Activated T-cell treated with anti-CD3 and anti-CD28 coated beads, Interleukin-2, amount 50 U/mL, for 24 hours (primary cell): ENCODE results near the gene MALL.
"Not testable (repeated sequence)": the region's sequence is repeated elsewhere in the genome, so short reads cannot be mapped to it uniquely, and the experiment has no call there.

Source experiments
- DNase-seq: peaks from one replicate; pipeline ENCODE4 v3.0.0-alpha.2; 2020
- H3K27ac Mint-ChIP-seq: 2 replicates; pipeline ENCODE4 v1.8.0; 2020; ENCODE audit warnings: mild to moderate bottlenecking, mixed read lengths
- H3K27me3 Mint-ChIP-seq: 2 replicates; pipeline ENCODE4 v1.8.0; 2020; ENCODE audit warnings: mixed read lengths
- H3K36me3 Mint-ChIP-seq: 2 replicates; pipeline ENCODE4 v1.8.0; 2020; ENCODE audit warnings: low read depth, mixed read lengths
- H3K4me1 Mint-ChIP-seq: 2 replicates; pipeline ENCODE4 v1.8.0; 2020; ENCODE audit warnings: low read depth, mixed read lengths
- H3K4me3 Mint-ChIP-seq: 2 replicates; pipeline ENCODE4 v1.8.0; 2020; ENCODE audit warnings: mild to moderate bottlenecking, moderate library complexity, mixed read lengths
- H3K9me3 Mint-ChIP-seq: 2 replicates; pipeline ENCODE4 v1.8.0; 2020; ENCODE audit warnings: mixed read lengths

The MALL gene

GRCh38 chr2:110126906-110127305, 11.3 kb upstream of the MALL start:
- Mint-ChIP-seq H3K4me3 (no peak overlapping the region), H3K4me1 (peaks cover 13% of the 10 kb centered on the region), H3K27ac (no peak overlapping the region), H3K27me3 (peaks cover under 1% of the 10 kb centered on the region), H3K9me3 (no peaks in the 10 kb centered on the region), H3K36me3 (no peaks in the 10 kb centered on the region)
- DNase-seq: no peak

- Mint-ChIP-seq H3K9me3 (no peaks in the 10 kb centered on the region), H3K27me3 (peaks cover 2% of the 10 kb centered on the region), H3K27ac (no peak overlapping the region), H3K4me1 (peaks cover 9% of the 10 kb centered on the region), H3K36me3 (no peaks in the 10 kb centered on the region), H3K4me3 (no peak overlapping the region)
- no peak for DNase-seq
Measured at GRCh38 chr2:110126086-110126773, 10.6 kb upstream of the MALL start.

GRCh38 chr2:110124939-110125691, 9.5 kb upstream of the MALL start:
- Mint-ChIP-seq H3K36me3 (no peaks in the 10 kb centered on the region), H3K27ac (no peak overlapping the region)
- no peak for DNase-seq

GRCh38 chr2:110124038-110124825, 8.6 kb upstream of the MALL start:
- H3K36me3 Mint-ChIP-seq: no peaks in the 10 kb centered on the region
- no peaks in the 10 kb centered on the region for H3K9me3 Mint-ChIP-seq
- no peak overlapping the region for H3K4me3 Mint-ChIP-seq
- DNase-seq: no peak
- H3K27ac Mint-ChIP-seq: no peak overlapping the region
- peaks cover 22% of the 10 kb centered on the region for H3K27me3 Mint-ChIP-seq
- H3K4me1 Mint-ChIP-seq: peaks cover 7% of the 10 kb centered on the region

More at GRCh38 chr2:110124939-110125691, 9.5 kb upstream of the MALL start:
- Mint-ChIP-seq H3K4me1 (peaks cover 7% of the 10 kb centered on the region), H3K27me3 (peaks cover 13% of the 10 kb centered on the region), H3K4me3 (no peak overlapping the region), H3K9me3 (no peaks in the 10 kb centered on the region)

GRCh38 chr2:110121592-110121991, 6.0 kb upstream of the MALL start:
- no peak overlapping the region for H3K27ac Mint-ChIP-seq
- no peak for DNase-seq
- peaks cover 48% of the 10 kb centered on the region for H3K27me3 Mint-ChIP-seq
- no peaks in the 10 kb centered on the region for H3K9me3 Mint-ChIP-seq
- peaks cover 7% of the 10 kb centered on the region for H3K4me1 Mint-ChIP-seq
- no peaks in the 10 kb centered on the region for H3K36me3 Mint-ChIP-seq
- H3K4me3 Mint-ChIP-seq: no peak overlapping the region

- no peak overlapping the region for H3K4me3 Mint-ChIP-seq
- H3K27me3 Mint-ChIP-seq: peaks cover 54% of the 10 kb centered on the region
- peaks cover 4% of the 10 kb centered on the region for H3K4me1 Mint-ChIP-seq
- no peaks in the 10 kb centered on the region for H3K36me3 Mint-ChIP-seq
- no peak overlapping the region for H3K27ac Mint-ChIP-seq
- H3K9me3 Mint-ChIP-seq: no peaks in the 10 kb centered on the region
- DNase-seq: no peak
Measured at GRCh38 chr2:110121052-110121334, 5.4 kb upstream of the MALL start.

- no peak overlapping the region for H3K27ac Mint-ChIP-seq
- no peak overlapping the region for H3K4me3 Mint-ChIP-seq
Measured at GRCh38 chr2:110120171-110121051, 4.8 kb upstream of the MALL start.

GRCh38 chr2:110116033-110116710, 550 bp upstream of the MALL start:
- Mint-ChIP-seq H3K4me3 (no peak overlapping the region), H3K27ac (no peak overlapping the region), H3K27me3 (peaks cover 93% of the 10 kb centered on the region), H3K36me3 (no peaks in the 10 kb centered on the region), H3K9me3 (peaks cover 2% of the 10 kb centered on the region), H3K4me1 (peaks cover 10% of the 10 kb centered on the region)
- DNase-seq: no peak

More at GRCh38 chr2:110120171-110121051, 4.8 kb upstream of the MALL start:
- H3K9me3 Mint-ChIP-seq: no peaks in the 10 kb centered on the region
- H3K36me3 Mint-ChIP-seq: no peaks in the 10 kb centered on the region
- no peaks in the 10 kb centered on the region for H3K4me1 Mint-ChIP-seq
- peaks cover 60% of the 10 kb centered on the region for H3K27me3 Mint-ChIP-seq
- DNase-seq: no peak

GRCh38 chr2:110114831-110115255, 779 bp downstream of the MALL start:
- no peak overlapping the region for H3K27ac Mint-ChIP-seq
- H3K9me3 Mint-ChIP-seq: peaks cover 5% of the 10 kb centered on the region
- H3K4me3 Mint-ChIP-seq: no peak overlapping the region
- DNase-seq: no peak
- H3K4me1 Mint-ChIP-seq: peaks cover 15% of the 10 kb centered on the region
- H3K27me3 Mint-ChIP-seq: peaks cover 93% of the 10 kb centered on the region
- H3K36me3 Mint-ChIP-seq: no peaks in the 10 kb centered on the region

GRCh38 chr2:110113961-110114591, 1.5 kb downstream of the MALL start:
- H3K4me1 Mint-ChIP-seq: peaks cover 17% of the 10 kb centered on the region
- DNase-seq: no peak
- no peaks in the 10 kb centered on the region for H3K36me3 Mint-ChIP-seq
- H3K4me3 Mint-ChIP-seq: no peak overlapping the region
- peaks cover 90% of the 10 kb centered on the region for H3K27me3 Mint-ChIP-seq
- peaks cover 5% of the 10 kb centered on the region for H3K9me3 Mint-ChIP-seq
- no peak overlapping the region for H3K27ac Mint-ChIP-seq

GRCh38 chr2:110108291-110108690, 7.3 kb downstream of the MALL start:
- H3K36me3 Mint-ChIP-seq, H3K27ac Mint-ChIP-seq, H3K4me3 Mint-ChIP-seq, H3K9me3 Mint-ChIP-seq, DNase-seq: not testable (repeated sequence)
- Mint-ChIP-seq H3K27me3 (peaks cover 85% of the 10 kb centered on the region), H3K4me1 (peaks cover 12% of the 10 kb centered on the region)

- H3K36me3 Mint-ChIP-seq: no peaks in the 10 kb centered on the region
- peaks cover 89% of the 10 kb centered on the region for H3K27me3 Mint-ChIP-seq
- H3K4me3 Mint-ChIP-seq: no peak overlapping the region
- peaks cover 12% of the 10 kb centered on the region for H3K4me1 Mint-ChIP-seq
- no peak overlapping the region for H3K27ac Mint-ChIP-seq
- DNase-seq: no peak
- H3K9me3 Mint-ChIP-seq: peaks cover 3% of the 10 kb centered on the region
Measured at GRCh38 chr2:110107092-110108079, 8.2 kb downstream of the MALL start.
